WTC11 (cell line): Measurements from ENCODE around the gene TMPRSS2.

Experiments
- ATF2 ChIP-seq: sonication (generic); formaldehyde crosslinking; IDR thresholded peaks from 2 replicates; pipeline ENCODE4 v1.8.1; 2022; ENCODE audit warnings: low read depth, missing genetic modification reagents, borderline replicate concordance
- CTCF ChIP-seq: fragments of 200-600 bp; IDR thresholded peaks from 2 replicates; pipeline ENCODE4 v1.8.0; 2022; ENCODE audit warnings: antibody characterized with exemption
- NFYB ChIP-seq: sonication (generic); formaldehyde crosslinking; conservative IDR thresholded peaks from 2 replicates; pipeline ENCODE4 v1.8.0; 2022; ENCODE audit warnings: low read depth, missing genetic modification reagents
- ZNF121 ChIP-seq: sonication (generic); formaldehyde crosslinking; IDR thresholded peaks from 2 replicates; pipeline ENCODE4 v1.8.0; 2023; ENCODE audit warnings: missing genetic modification reagents

DNA sequence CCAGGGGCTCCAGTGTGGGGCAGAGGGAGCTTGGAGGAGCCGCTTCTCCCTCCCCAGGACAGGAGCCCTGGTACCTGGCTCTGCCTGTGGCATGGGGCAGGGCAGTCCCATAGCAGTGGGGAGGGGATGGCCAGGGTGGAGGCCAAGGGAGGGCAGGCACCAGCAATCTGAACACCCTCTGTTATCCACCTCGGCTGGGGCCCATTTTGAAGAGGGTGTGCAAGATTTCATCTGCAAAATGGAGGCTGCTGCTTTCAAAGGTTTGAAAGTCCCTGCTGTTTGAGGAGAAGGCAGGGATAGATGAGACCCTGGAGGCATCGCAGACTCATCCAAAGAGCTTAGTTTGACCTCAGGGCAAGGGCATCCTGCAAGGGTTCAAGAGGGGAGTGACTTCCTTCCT lies 15.2 kb upstream of the TMPRSS2 start:
- TF ChIP-seq ATF2 (CRISPR knock-in tag) (no peak), NFYB (CRISPR knock-in tag) (no peak), CTCF (no peak), ZNF121 (no peak)
